ENCODE results near the gene MRPL34. TPM values are rescaled to one million over a fixed set of nuclear protein-coding genes. Genes with fewer than 3 reads are reported as not detected.
"Not testable (repeated sequence)": the region's sequence is repeated elsewhere in the genome, so short reads cannot be mapped to it uniquely, and the experiment has no call there.

MRPL34 gene
- total RNA-seq, 1 donor from 2014 or later, result 87.2 TPM

GRCh38 chr19:17285415-17286135 is 20.1 kb upstream of the MRPL34 start:
- no peak for DNase-seq (ENCODE audit: low read depth)

DNA sequence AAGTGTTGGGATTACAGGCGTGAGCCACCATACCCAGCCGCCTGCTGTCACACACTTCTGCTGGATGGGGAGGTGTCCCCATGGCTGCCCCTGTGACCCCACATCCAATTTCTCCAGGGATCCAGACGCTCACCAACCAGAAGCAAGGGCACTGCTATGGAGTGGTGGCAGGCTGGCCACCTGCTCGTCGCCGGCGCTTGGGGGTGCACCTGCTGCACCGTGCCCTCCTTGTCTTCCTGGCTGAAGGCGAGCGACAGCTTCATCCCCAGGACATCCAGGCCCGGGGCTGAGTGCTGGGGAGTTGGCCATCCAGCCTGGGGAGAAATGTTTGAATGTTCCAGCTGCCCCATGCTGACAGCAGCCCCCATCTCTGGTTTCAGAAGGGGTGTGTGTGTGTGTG is 19.4 kb upstream of the MRPL34 start:
- DNase-seq (ENCODE audit: low read depth), result no peak

DNA sequence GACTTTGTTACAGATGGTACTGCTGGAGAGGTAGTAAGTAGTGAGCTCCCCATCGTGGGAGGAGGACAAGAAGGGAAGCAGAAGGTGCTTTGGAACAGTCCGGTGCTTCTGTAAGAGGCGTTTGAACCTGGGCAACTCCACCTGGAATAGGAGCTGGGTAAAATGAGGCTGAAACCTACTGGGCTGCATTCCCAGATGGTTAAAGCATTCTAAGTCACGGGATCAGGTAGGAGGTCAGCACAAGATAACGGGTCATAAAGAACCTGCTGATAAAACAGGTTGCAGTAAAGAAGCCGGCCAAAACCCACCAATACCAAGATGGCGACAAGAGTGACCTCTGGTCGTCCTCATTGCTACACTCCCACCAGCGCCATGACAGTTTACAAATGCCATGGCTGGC is 18.9 kb upstream of the MRPL34 start:
- no peak for DNase-seq (ENCODE audit: low read depth)

DNA sequence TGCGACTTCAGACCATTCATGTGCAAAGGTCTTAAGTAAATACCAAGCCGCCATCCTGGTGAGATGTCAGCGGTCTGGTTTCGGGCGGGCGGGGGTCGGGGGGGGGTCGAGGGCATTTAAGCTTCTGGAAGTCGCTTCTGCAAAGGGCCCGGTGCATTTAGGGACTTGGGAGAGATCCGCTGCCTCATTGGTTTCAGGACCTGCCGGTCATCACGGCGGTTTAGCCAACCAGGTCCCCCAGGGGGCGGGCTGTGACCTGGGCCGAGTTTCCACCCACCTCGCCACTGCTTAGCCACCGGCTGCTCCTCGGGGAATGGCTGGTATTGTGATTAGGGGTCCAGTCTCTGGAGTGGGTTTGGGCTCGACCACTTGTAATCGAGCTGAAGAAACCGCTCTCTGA is 16.2 kb upstream of the MRPL34 start:
- peak; percentile 49 for DNase-seq (ENCODE audit: low read depth)

GRCh38 chr19:17292301-17293074 is 13.2 kb upstream of the MRPL34 start:
- no peak for DNase-seq (ENCODE audit: low read depth)

- no peak for DNase-seq (ENCODE audit: low read depth)
These were observed 12.1 kb upstream of the MRPL34 start for GRCh38 chr19:17293605-17294004.

GRCh38 chr19:17294051-17294891 is 11.4 kb upstream of the MRPL34 start:
- no peak for DNase-seq (ENCODE audit: low read depth)

DNA sequence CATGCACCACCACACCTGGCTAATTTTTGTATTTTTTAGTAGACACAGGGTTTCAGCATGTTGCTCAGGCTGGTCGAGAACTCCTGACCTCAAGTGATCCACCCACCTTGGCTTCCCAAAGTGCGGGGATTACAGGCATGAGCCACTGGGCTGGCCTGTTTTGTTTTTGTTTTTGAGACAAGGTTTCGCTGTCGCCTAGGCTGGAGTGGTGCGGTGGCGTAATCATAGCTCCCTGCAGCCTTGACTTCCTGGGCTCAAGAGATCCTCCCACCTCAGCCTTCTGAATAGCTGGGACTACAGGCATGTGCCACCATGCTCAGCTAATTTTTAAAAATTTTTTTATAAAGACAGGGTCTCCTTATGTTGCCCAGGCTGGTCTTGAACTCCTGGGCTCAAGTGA is 10.1 kb upstream of the MRPL34 start:
- DNase-seq (ENCODE audit: low read depth), result not testable (repeated sequence)

GRCh38 chr19:17296273-17296672 is 9.4 kb upstream of the MRPL34 start:
- DNase-seq (ENCODE audit: low read depth), result peak; percentile 81

DNA sequence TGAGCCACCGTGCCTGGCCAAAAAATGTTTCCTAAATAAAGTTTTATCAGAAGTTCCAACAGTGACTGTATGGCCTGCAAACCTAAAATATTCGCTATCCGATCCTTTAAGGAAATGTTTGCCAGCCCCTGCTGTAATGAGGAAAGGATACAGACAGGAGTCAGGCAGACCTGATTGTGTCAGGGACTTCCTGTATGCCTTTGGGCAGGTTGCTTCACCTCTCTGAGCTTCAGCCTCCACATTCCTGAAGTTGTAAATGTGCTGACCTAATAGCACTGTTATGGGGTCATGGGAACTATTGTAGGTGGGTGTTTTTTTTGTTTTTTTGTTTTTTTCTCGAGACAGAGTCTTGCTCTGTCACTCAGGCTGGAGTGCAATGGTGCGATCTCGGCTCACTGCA is 8.7 kb upstream of the MRPL34 start:
- DNase-seq (ENCODE audit: low read depth), result no peak

DNA sequence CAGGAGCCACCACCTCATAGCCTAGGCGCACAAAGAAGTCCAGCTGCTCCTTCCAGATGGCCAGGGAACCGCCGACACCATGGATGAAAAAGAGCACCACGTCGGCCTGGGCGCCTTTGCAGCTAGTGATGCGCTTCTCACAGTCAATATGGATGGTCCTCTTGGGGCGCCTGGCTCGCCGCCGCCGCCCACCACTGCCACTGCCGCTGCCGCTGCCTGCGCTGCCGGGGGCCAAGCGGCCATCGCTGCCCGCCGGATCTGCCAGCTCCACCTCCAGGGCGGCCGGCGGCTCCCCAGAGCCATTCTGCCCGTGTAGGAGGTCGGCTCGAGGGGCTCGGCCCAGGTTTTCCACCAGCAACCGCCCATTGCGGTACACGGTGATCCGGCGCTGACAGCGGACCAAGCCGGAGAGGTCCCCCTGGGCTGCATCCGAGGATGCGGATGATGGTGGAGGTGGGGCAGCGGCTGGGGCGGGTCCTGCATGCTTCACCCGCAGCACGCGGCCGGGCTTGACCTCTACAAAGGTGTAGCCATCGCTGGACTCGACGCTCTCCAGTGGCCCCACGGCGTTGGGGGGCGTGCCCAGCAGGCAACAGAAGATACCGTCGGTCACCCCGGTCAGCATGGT is 4.6 kb upstream of the MRPL34 start:
- no peak for DNase-seq (ENCODE audit: low read depth)

DNA sequence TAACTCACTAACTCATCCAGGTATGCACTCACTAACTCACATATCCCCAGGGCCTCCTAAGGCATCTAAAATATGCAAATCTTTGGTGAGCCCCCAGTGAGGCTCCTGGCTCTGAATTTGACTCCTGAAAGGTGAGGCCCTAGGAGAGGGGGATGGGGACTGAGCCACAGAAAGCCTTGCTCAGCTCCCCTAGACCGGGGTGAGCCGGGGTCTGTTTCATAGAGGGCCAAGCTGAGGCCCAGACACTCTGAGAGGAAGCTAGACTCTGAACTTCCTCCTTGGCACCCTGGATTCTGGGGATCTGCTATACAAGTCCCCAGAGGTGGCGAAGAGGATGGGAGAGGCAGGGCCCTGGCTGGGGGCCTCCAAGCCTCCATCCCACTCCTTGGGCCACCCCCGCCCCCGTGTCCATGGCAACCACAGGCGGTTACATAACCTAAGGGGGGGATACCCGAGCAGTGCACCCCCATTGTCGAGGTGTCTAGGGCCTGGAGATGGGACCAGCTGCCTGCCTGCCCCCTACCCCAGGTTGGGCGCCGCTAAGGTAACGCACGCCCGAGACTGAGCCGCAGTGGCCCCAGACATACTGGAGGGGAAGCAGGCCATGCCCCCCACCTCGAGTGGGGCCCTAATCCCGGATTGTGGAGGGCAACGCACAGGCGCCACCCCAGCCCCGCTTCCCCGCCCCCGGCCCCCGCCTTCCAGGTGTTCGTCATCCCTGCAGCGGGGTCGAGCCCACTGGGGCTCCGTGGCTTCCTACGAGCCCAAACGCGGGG is 3.1 kb upstream of the MRPL34 start:
- DNase-seq (ENCODE audit: low read depth), result no peak

DNA sequence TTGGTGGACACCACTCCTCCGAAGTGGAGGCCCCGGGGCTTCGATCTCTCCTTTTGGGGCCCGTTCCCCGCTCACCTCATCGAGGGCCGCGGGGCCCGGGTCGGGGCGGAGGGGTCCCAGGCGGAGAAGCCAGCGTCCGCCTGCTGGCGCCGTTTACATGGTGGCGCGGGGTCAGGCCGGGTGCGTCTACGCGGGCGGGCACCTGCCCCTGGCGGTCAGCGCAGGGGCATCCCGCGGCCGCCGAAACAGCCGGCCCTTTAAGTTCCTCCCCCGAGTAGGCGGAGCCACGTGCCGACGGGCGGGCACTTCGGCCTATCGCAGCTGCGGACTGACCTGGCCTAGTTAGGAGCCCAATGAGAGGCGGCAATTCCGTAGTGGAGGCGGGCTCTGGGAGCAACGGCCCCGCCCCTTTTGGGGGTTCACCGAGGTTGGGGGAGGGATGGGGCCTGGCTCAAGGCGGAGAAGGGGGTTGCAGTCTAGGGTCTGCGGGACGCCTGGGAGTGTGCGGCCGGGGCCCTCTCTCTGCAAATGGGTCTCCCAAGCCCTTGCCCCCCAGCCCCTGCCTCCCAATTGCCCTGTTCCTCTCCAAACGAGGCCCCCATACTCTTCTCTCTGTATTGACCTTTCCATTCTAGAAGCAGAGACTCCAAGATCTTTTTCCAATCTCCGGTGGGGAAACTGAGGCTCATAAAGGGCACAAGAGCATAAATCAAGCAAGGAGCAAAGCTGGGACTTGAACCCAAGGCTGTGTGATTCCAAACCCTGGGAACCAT is 2.3 kb upstream of the MRPL34 start, which contains the start of gene ABHD8:
Gene ABHD8 (minus strand): TSS at position 259 of the 773 bp plus-strand sequence. CDS start 1,809 bp downstream, outside the sequence.
- DNase-seq (ENCODE audit: low read depth), result peak; percentile 97

GRCh38 chr19:17303940-17304267 is 1.8 kb upstream of the MRPL34 start:
- no peak for DNase-seq (ENCODE audit: low read depth)

GRCh38 chr19:17304386-17305215 is 1.1 kb upstream of the MRPL34 start:
- DNase-seq (ENCODE audit: low read depth), result no peak

- DNase-seq (ENCODE audit: low read depth), result no peak
These were observed 506 bp upstream of the MRPL34 start for GRCh38 chr19:17305216-17305516.

GRCh38 chr19:17306285-17306714 is 628 bp downstream of the MRPL34 start:
- DNase-seq (ENCODE audit: low read depth), result no peak

GRCh38 chr19:17307876-17308377 is 2.3 kb downstream of the MRPL34 start:
- DNase-seq (ENCODE audit: low read depth), result no peak
